ENCODE data around the gene GABRG3. TPM values are rescaled to one million over a fixed set of nuclear protein-coding genes. Genes with fewer than 3 reads are reported as not detected.

The GABRG3 gene
- total and polyA plus RNA-seq, 10 of the 15 experiments (the other 5 are each of a cell fraction or from before 2014, with no cell fraction given) = 0.15 TPM; not detected in 9

GRCh38 chr15:27272427-27272826 lies 301.4 kb downstream of the GABRG3 start:
- POLR2A ChIA-PET = no interaction called here

More at GRCh38 chr15:27272427-27272826, 301.4 kb downstream of the GABRG3 start:
- BruUV-seq (replicated peaks) = no TSS peak
- H2AFZ ChIP-seq (ENCODE audit: control insufficient read depth, low read depth, low read length) = no peak overlapping the region
- H3K4me1 ChIP-seq (ENCODE audit: control insufficient read depth, insufficient read depth, low read length) = no peaks in the 10 kb centered on the region
- no peak for DNase-seq (ENCODE audit: low read depth, low spot score)
- ATAC-seq = no peak
- no peak overlapping the region for H3K4me2 ChIP-seq (ENCODE audit: control insufficient read depth, insufficient read depth)
- no peaks in the 10 kb centered on the region for H3K79me2 ChIP-seq (ENCODE audit: control insufficient read depth, insufficient read depth, low read length)
- ChIA-PET RAD21 (ENCODE audit: unreplicated experiment) (no interaction called here), CTCF (no interaction called here), SMC1A (ENCODE audit: uncharacterized antibody, unreplicated experiment) (no interaction called here)
- no peaks in the 10 kb centered on the region for H3K36me3 ChIP-seq (ENCODE audit: control insufficient read depth in 2 of 2, insufficient read depth in 2 of 2, low read length in 1 of 2)
- intact Hi-C loops (cut with micrococcal nuclease; ENCODE audit: unreplicated experiment) = no loop called here
- no peaks in the 10 kb centered on the region for H4K20me1 ChIP-seq (ENCODE audit: control insufficient read depth, insufficient read depth)
- no peak overlapping the region for H3K27ac ChIP-seq (ENCODE audit: control insufficient read depth, insufficient read depth)
- no peak overlapping the region for H3K9ac ChIP-seq (ENCODE audit: control insufficient read depth, insufficient read depth, low read length)
- TF ChIP-seq NR2C1 (IDR thresholded peaks at IDR 0.05) = no peak
- no peak for TF ChIP-seq E4F1 (IDR thresholded peaks at IDR 0.05; ENCODE audit: borderline replicate concordance, partially characterized antibody)
- TF ChIP-seq CHD2 (IDR thresholded peaks at IDR 0.05; ENCODE audit: borderline replicate concordance, low read depth, low read length) = no peak
- TF ChIP-seq SRF (IDR thresholded peaks at IDR 0.05; ENCODE audit: low read depth in 2 of 2, low read length in 2 of 2) = no peak
- TF ChIP-seq STAT3 (IDR thresholded peaks at IDR 0.05; ENCODE audit: low read depth, low read length) = no peak
- no peak for TF ChIP-seq FOXK2 (IDR thresholded peaks at IDR 0.05)
- TF ChIP-seq, protein P1, sequence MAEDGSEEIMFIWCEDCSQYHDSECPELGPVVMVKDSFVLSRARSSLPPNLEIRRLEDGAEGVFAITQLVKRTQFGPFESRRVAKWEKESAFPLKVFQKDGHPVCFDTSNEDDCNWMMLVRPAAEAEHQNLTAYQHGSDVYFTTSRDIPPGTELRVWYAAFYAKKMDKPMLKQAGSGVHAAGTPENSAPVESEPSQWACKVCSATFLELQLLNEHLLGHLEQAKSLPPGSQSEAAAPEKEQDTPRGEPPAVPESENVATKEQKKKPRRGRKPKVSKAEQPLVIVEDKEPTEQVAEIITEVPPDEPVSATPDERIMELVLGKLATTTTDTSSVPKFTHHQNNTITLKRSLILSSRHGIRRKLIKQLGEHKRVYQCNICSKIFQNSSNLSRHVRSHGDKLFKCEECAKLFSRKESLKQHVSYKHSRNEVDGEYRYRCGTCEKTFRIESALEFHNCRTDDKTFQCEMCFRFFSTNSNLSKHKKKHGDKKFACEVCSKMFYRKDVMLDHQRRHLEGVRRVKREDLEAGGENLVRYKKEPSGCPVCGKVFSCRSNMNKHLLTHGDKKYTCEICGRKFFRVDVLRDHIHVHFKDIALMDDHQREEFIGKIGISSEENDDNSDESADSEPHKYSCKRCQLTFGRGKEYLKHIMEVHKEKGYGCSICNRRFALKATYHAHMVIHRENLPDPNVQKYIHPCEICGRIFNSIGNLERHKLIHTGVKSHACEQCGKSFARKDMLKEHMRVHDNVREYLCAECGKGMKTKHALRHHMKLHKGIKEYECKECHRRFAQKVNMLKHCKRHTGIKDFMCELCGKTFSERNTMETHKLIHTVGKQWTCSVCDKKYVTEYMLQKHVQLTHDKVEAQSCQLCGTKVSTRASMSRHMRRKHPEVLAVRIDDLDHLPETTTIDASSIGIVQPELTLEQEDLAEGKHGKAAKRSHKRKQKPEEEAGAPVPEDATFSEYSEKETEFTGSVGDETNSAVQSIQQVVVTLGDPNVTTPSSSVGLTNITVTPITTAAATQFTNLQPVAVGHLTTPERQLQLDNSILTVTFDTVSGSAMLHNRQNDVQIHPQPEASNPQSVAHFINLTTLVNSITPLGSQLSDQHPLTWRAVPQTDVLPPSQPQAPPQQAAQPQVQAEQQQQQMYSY (CRISPR knock-in tag; IDR thresholded peaks at IDR 0.05) = no peak
- TF ChIP-seq SMAD1 (IDR thresholded peaks at IDR 0.05; ENCODE audit: low read depth, partially characterized antibody) = no peak
- no peak for TF ChIP-seq RFX5 (IDR thresholded peaks at IDR 0.05; ENCODE audit: low read depth, low read length)
- TF ChIP-seq SREBF1 (IDR thresholded peaks at IDR 0.05; ENCODE audit: low read length) = no peak
- no peak for TF ChIP-seq KLF5 (IDR thresholded peaks at IDR 0.05; ENCODE audit: partially characterized antibody)
- TF ChIP-seq ZSCAN29 (IDR thresholded peaks at IDR 0.05) = no peak
- TF ChIP-seq ATF7 (IDR thresholded peaks at IDR 0.05; ENCODE audit: low read depth) = no peak
- TF ChIP-seq TCF7 (IDR thresholded peaks at IDR 0.05; ENCODE audit: borderline replicate concordance) = no peak
- FAIRE-seq = no peak
- H3K9me3 ChIP-seq (replicated peaks; ENCODE audit: control insufficient read depth, insufficient read depth, low read length) = no peaks in the 10 kb centered on the region; the same call in 2 of the 3 replicates
- in situ Hi-C loops (cut with MboI) = no loop called here
- no peak overlapping the region for H3K4me3 ChIP-seq
- no peaks in the 10 kb centered on the region for H3K27me3 ChIP-seq (replicated peaks in 1 of 2; ENCODE audit: control insufficient read depth in 2 of 2, insufficient read depth in 2 of 2, low read length in 1 of 2)
